ENCODE measurements around the gene EIF2D.

The EIF2D gene

GRCh38 chr1:206544562-206545257 is 67.6 kb downstream of the EIF2D start:
- peak; percentile 72 for DNase-seq

Measured in NCI-H774 (cell line).